Sigmoid colon (tissue), 7 donors: ENCODE measurements around the gene SLC6A5. TPM values are rescaled to one million over a fixed set of nuclear protein-coding genes. Genes with fewer than 3 reads are reported as not detected.

Source experiments
- DNase-seq: peaks from one replicate; pipeline ENCODE4 v3.0.0-alpha.2; 2019
- H3K27ac ChIP-seq, 4 donors: fragments of 200-600 bp; sonication (generic); one replicate each; pipeline ENCODE4 v1.5.1; 2016 to 2019; ENCODE audit warnings: mild to moderate bottlenecking in 1 of 4
- H3K27me3 ChIP-seq, 3 donors: fragments of 200-600 bp; sonication (generic); one replicate each; pipeline ENCODE4 v1.5.1; 2019; ENCODE audit warnings: mild to moderate bottlenecking in 1 of 3
- H3K36me3 ChIP-seq, 4 donors: fragments of 200-600 bp; sonication (generic); one replicate each; pipeline ENCODE4 v1.5.1; 2016 to 2019
- H3K4me1 ChIP-seq, 4 donors: fragments of 200-600 bp; sonication (generic); one replicate each; pipeline ENCODE4 v1.5.1; 2017 to 2019
- H3K4me3 ChIP-seq, 4 donors: fragments of 200-600 bp; sonication (generic); one replicate each; pipeline ENCODE4 v1.5.1; 2017 to 2019; ENCODE audit warnings: mild to moderate bottlenecking in 2 of 4, moderate library complexity in 1 of 4
- H3K9me3 ChIP-seq, 4 donors: fragments of 200-600 bp in 3 of 4; sonication (generic) in 3 of 4; one replicate each; pipeline versions ENCODE4 v1.5.1 to v1.6.1; 2013 to 2019
- CTCF ChIP-seq, 4 experiments: fragments of 450-650 bp in 3 of 4; fragments of 200-600 bp in 1 of 4; IDR thresholded peaks; one replicate each; pipeline ENCODE4 v1.5.1; 2016 to 2019; ENCODE audit warnings: antibody characterized with exemption in 4 of 4, mild to moderate bottlenecking in 3 of 4, moderate library complexity in 2 of 4
- EP300 ChIP-seq, 4 donors: sonication (generic); formaldehyde crosslinking; IDR thresholded peaks; one replicate each; pipeline ENCODE4 v1.6.1; 2017; ENCODE audit warnings: antibody characterized with exemption in 4 of 4
- POLR2A ChIP-seq, 2 donors: fragments of 450-650 bp; IDR thresholded peaks; one replicate each; pipeline ENCODE4 v1.6.1; 2016; ENCODE audit warnings: antibody characterized with exemption in 2 of 2, mild to moderate bottlenecking in 2 of 2, moderate library complexity in 2 of 2
- POLR2AphosphoS5 ChIP-seq, 4 donors: sonication (generic); formaldehyde crosslinking; IDR thresholded peaks; one replicate each; pipeline ENCODE4 v1.6.1; 2017; ENCODE audit warnings: antibody characterized with exemption in 4 of 4
- WGBS, 2 donors: extraction: QIAGEN DNeasy Blood & Tissue Kit; methylation state at CpG; one replicate each; pipeline ENCODE4 v1.1.7; 2013; 5-methylcytosine and 5-hydroxymethylcytosine counted together
- intact Hi-C: fragments of 100-400 bp; cut with DNase I; formaldehyde crosslinking; loops from one replicate; pipeline ENCODE4 v1.15.1; 2023
- polyA plus RNA-seq, 3 donors: library from polyadenylated mRNA; stranded (reverse); fragments of 200-250 nt; gene quantifications; one replicate each; pipeline ENCODE4 v1.2.3, GENCODE V29; 2013
- total RNA-seq, 4 donors: library from RNA; depleted of rRNA; stranded (reverse); fragments of >200 nt; gene quantifications; one replicate each; pipeline ENCODE4 v1.1.0, GENCODE V29; 2016
- donor health status: healthy with polysubstance abuse.
- donor health status: Bipolar disorder and iron deficiency.
- donor health status: healthy.

SLC6A5 gene
- total and polyA plus RNA-seq, 7 donors = under 0.01 TPM; not detected in 6

GRCh38 chr11:20640401-20640800 is 41.0 kb downstream of the SLC6A5 start:
- Histone ChIP-seq H3K27me3 (no peaks in the 10 kb centered on the region), H3K27ac (no peak overlapping the region), H3K36me3 (no peaks in the 10 kb centered on the region), H3K4me3 (no peak overlapping the region), H3K9me3 (no peaks in the 10 kb centered on the region), H3K4me1 (no peaks in the 10 kb centered on the region)
- no peak for TF ChIP-seq CTCF (IDR thresholded peaks at IDR 0.05)
- no peak for TF ChIP-seq POLR2A (IDR thresholded peaks at IDR 0.05)
- no peak for TF ChIP-seq POLR2AphosphoS5 (IDR thresholded peaks at IDR 0.05)
- no peak for TF ChIP-seq EP300 (IDR thresholded peaks at IDR 0.05)
- intact Hi-C loops = no loop called here
- no peak for DNase-seq
- 93 to 94% methylated on average over 2 of the region's 2 CpGs for WGBS, 2 donors

GRCh38 chr11:20644360-20644759 is 45.0 kb downstream of the SLC6A5 start:
- TF ChIP-seq EP300 (IDR thresholded peaks at IDR 0.05) (no peak), POLR2AphosphoS5 (IDR thresholded peaks at IDR 0.05) (no peak), POLR2A (IDR thresholded peaks at IDR 0.05) (no peak), CTCF (IDR thresholded peaks at IDR 0.05) (no peak)
- Histone ChIP-seq H3K27me3 (no peaks in the 10 kb centered on the region), H3K27ac (no peak overlapping the region), H3K4me3 (no peak overlapping the region), H3K9me3 (no peaks in the 10 kb centered on the region), H3K4me1 (no peaks in the 10 kb centered on the region), H3K36me3 (no peaks in the 10 kb centered on the region)
- no peak for DNase-seq
- WGBS, 2 donors = 82 to 86% methylated on average over 4 of the region's 4 CpGs
- intact Hi-C loops = no loop called here

- DNase-seq = no peak
- Histone ChIP-seq H3K4me3 (no peak overlapping the region), H3K36me3 (no peaks in the 10 kb centered on the region), H3K4me1 (no peaks in the 10 kb centered on the region), H3K27ac (no peak overlapping the region), H3K27me3 (peaks cover 0 to 6% (median 0%) of the 10 kb centered on the region in 3 donors), H3K9me3 (no peaks in the 10 kb centered on the region)
- WGBS, 2 donors = 40 to 42% methylated on average over 4 of the region's 4 CpGs
- TF ChIP-seq CTCF (IDR thresholded peaks at IDR 0.05) = peak in 3 of 4 experiments; percentile 68 to 88 (median 86)
- TF ChIP-seq EP300 (IDR thresholded peaks at IDR 0.05) = no peak
- intact Hi-C loops = loop anchor here (5.0 kb wide), 2 partner anchors 1484 to 1654 kb away; no protein-coding TSS in a partner anchor
Measured at GRCh38 chr11:20647976-20648565, 48.7 kb downstream of the SLC6A5 start.

GRCh38 chr11:20652150-20652806 is 52.9 kb downstream of the SLC6A5 start:
- H3K9me3 ChIP-seq = no peaks in the 10 kb centered on the region
- no peak overlapping the region for H3K27ac ChIP-seq
- H3K36me3 ChIP-seq = no peaks in the 10 kb centered on the region
- H3K4me3 ChIP-seq = no peak overlapping the region
- intact Hi-C loops = no loop called here
- peaks cover 0 to 6% (median 0%) of the 10 kb centered on the region in 3 donors for H3K27me3 ChIP-seq
- no peaks in the 10 kb centered on the region for H3K4me1 ChIP-seq
- no peak for DNase-seq
- TF ChIP-seq POLR2A (IDR thresholded peaks at IDR 0.05) (no peak), CTCF (IDR thresholded peaks at IDR 0.05) (no peak), POLR2AphosphoS5 (IDR thresholded peaks at IDR 0.05) (no peak), EP300 (IDR thresholded peaks at IDR 0.05) (no peak)
- 83% methylated on average over 13 of the region's 13 CpGs for WGBS, 2 donors
